Right lobe of liver (tissue), 4 donors: ENCODE data around the gene ANKS1B.

ENCODE experiments used
- POLR2A ChIP-seq: fragments of 450-650 bp; IDR thresholded peaks from one replicate; pipeline ENCODE4 v1.6.1; 2017; ENCODE audit warnings: antibody characterized with exemption, mild to moderate bottlenecking
- TF ChIP-seq, protein P1 (sequence below), 4 donors: fragments of 200-600 bp in 3 of 4; fragments of 450-650 bp in 1 of 4; IDR thresholded peaks; one replicate each; pipeline versions ENCODE4 v1.5.1 to v1.8.0; 2016 to 2022; ENCODE audit warnings: antibody characterized with exemption in 4 of 4, mild to moderate bottlenecking in 2 of 4
- donor health status: DM: no; HTN: no; CAD: no.
- donor health status: DM: no; HTN: no; CAD: no.
- donor health status: DM: no; HTN: yes; CAD: no.

DNA sequence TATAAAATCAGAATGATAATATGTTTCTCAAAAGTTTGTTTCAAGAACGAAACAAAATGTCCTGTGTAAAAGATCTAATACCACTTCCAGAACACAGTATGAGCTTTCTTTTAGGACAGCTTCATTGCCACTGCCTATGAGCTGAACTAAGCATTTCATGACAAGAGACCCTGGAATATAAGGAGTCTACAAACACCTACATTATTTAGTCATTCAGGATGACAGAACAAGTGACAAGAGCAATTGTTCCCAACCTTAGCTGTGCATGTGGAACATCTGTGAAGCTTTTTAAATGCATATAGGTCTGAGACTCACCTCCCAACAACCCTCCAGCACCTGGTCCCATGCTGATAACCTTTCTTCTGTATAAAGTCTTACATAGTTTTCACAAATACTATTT is 440.3 kb downstream of the ANKS1B start:
- TF ChIP-seq, protein P1, sequence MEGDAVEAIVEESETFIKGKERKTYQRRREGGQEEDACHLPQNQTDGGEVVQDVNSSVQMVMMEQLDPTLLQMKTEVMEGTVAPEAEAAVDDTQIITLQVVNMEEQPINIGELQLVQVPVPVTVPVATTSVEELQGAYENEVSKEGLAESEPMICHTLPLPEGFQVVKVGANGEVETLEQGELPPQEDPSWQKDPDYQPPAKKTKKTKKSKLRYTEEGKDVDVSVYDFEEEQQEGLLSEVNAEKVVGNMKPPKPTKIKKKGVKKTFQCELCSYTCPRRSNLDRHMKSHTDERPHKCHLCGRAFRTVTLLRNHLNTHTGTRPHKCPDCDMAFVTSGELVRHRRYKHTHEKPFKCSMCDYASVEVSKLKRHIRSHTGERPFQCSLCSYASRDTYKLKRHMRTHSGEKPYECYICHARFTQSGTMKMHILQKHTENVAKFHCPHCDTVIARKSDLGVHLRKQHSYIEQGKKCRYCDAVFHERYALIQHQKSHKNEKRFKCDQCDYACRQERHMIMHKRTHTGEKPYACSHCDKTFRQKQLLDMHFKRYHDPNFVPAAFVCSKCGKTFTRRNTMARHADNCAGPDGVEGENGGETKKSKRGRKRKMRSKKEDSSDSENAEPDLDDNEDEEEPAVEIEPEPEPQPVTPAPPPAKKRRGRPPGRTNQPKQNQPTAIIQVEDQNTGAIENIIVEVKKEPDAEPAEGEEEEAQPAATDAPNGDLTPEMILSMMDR (IDR thresholded peaks at IDR 0.05): no peak
- no peak for TF ChIP-seq POLR2A
